Measurements from ENCODE around the gene GDF10. TPM values are rescaled to one million over a fixed set of nuclear protein-coding genes. Genes with fewer than 3 reads are reported as not detected.

GDF10 gene
- total RNA-seq, 2 experiments from 2014 or later: 1.4 to 1.5 TPM

DNA sequence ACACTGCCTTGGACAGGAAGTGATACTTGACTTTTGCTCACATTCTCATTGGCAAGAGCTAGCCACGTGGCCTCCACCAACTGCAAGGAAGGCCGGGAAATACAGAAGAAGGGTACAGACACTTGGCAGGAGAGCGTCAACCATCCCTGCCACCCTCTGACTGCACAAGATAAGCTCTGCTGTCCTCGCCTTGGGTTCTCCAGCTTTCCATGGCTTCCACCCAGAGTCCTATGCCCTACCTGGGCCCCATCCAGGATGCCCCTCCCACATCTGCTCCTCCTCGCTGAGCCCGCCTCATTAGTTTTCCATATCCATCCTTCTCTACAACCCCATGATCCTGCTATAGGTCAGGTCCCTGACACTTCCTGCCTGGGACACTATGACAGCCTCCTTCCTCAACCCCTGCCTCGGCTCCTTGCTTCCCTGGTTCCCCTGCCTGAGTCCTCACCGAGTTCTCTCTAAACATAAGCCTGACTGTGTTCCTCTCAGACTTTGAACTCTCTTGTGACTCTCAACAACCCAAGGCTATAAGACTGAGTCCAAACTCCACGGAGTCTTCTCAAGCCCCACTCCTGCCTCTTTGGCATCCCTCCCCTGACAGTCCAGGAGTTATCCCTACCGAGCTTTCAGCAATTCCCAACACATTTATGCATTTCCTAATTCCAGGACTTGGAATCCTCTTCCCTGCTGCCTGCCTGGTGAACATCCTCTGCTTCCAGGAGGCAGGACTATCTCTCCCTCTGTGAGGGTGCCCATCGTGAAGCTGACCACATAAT, 23.2 kb upstream of the GDF10 start:
- Mint-ChIP-seq H3K4me3 (no peak overlapping the region), H3K4me1 (ENCODE audit: low read depth) (peaks cover 23% of the 10 kb centered on the region), H3K27me3 (no peaks in the 10 kb centered on the region), H3K27ac (peak overlapping the region; percentile 76), H3K36me3 (ENCODE audit: low read depth) (no peaks in the 10 kb centered on the region), H3K9me3 (peaks cover 6% of the 10 kb centered on the region)
- POLR2A ChIA-PET: interaction anchor here (1.6 kb wide), 1 partner anchor 9 kb away, joined by 5 read pairs; no protein-coding TSS in a partner anchor
- CTCF ChIA-PET: interaction anchor here (0.9 to 1.6 kb wide), 3 partner anchors 16 to 229 kb away, joined by 3 to 4 read pairs (median 4); no protein-coding TSS in a partner anchor
- DNase-seq: no peak
- no peak for ATAC-seq
- no peak for TF ChIP-seq CTCF (IDR thresholded peaks at IDR 0.05)
- intact Hi-C loops (cut with micrococcal nuclease): no loop called here

DNA sequence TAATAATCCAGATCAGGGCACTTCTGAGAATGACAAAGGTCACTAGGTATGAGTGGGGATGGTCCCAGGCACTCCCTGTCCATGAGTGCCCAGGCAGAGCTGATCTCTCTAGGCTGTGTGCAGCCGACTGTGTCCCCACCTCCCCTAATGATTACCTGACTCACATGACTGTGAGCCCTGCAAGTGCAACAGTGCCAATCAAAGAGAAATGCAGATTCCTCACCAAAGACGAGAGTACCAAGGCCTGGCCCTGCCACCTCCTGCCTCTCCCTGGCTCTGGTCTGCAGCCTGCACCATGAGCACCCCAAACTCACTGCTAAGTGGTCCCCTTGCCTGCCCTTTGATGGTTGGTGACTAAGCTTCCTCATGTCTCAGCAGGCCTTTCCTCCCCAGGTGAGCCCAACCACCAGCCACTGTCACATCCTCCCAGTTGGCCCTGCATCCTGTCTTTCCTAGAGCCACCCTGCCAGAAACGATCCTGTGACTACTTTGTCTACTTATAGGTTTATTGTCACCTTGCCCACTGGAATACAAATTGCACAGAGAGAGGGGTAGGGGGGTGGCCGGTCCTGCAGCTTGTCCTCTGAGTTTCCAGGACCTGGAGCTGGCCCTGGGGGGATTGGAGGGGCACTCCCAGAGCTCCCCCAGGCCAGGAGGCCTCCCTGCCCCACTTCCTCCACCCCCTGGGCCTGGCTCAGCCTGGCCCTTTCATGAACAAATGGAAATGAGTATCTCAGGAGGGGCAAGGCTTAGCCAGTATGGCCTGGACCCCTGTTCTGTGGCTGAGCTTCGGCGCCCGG, 22.4 kb upstream of the GDF10 start:
- H3K36me3 Mint-ChIP-seq (ENCODE audit: low read depth): no peaks in the 10 kb centered on the region
- H3K27ac Mint-ChIP-seq: peak overlapping the region; percentile 76
- H3K4me1 Mint-ChIP-seq (ENCODE audit: low read depth): peaks cover 26% of the 10 kb centered on the region
- CTCF ChIA-PET: interaction anchor here (0.7 to 1.6 kb wide), 4 partner anchors 17 to 230 kb away, joined by 3 to 4 read pairs (median 4); no protein-coding TSS in a partner anchor
- DNase-seq: peak; percentile 82
- peaks cover 3% of the 10 kb centered on the region for H3K9me3 Mint-ChIP-seq
- no peak for TF ChIP-seq CTCF (IDR thresholded peaks at IDR 0.05)
- H3K27me3 Mint-ChIP-seq: no peaks in the 10 kb centered on the region
- no peak overlapping the region for H3K4me3 Mint-ChIP-seq
- ATAC-seq: peak; percentile 98
- POLR2A ChIA-PET: interaction anchor here (1.6 kb wide), 1 partner anchor 8 kb away, joined by 5 read pairs; no protein-coding TSS in a partner anchor
- intact Hi-C loops (cut with micrococcal nuclease): no loop called here

- no peak for ATAC-seq
- CTCF ChIA-PET: interaction anchor here (0.7 to 1.1 kb wide), 2 partner anchors 9 to 231 kb away, joined by 3 read pairs; no protein-coding TSS in a partner anchor
- H3K9me3 Mint-ChIP-seq: peaks cover 2% of the 10 kb centered on the region
- no peak overlapping the region for H3K27ac Mint-ChIP-seq
- no peak for DNase-seq
- intact Hi-C loops (cut with micrococcal nuclease): no loop called here
- H3K36me3 Mint-ChIP-seq (ENCODE audit: low read depth): no peaks in the 10 kb centered on the region
- no peaks in the 10 kb centered on the region for H3K27me3 Mint-ChIP-seq
- peaks cover 26% of the 10 kb centered on the region for H3K4me1 Mint-ChIP-seq (ENCODE audit: low read depth)
- POLR2A ChIA-PET: no interaction called here
- H3K4me3 Mint-ChIP-seq: no peak overlapping the region
- TF ChIP-seq CTCF (IDR thresholded peaks at IDR 0.05): no peak
Measured at GRCh38 chr10:47278152-47278473, 21.9 kb upstream of the GDF10 start.

DNA sequence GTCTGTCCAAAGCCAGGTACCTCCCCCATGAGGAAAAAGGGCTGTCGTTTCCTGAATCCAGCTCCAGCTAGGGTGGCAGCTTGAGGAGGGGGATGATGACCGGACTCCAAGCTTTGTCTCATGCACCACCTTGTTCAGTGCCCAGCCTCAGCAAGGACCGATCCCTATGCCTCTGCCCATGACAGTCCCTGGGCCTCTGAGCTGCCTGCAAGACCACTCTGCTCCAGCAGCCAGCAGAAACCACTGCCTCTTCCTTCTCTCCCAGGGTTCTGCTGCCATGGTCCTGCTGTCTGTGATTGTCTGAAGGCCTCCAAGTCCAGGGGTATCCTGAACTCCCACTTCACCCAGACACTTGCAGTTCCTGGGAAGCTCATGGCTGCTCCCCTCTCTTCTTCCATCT, 21.3 kb upstream of the GDF10 start:
- no peak for TF ChIP-seq CTCF (IDR thresholded peaks at IDR 0.05)
- Mint-ChIP-seq H3K4me3 (no peak overlapping the region), H3K9me3 (no peaks in the 10 kb centered on the region), H3K4me1 (ENCODE audit: low read depth) (peaks cover 26% of the 10 kb centered on the region), H3K36me3 (ENCODE audit: low read depth) (no peaks in the 10 kb centered on the region), H3K27me3 (no peaks in the 10 kb centered on the region), H3K27ac (peak overlapping the region; percentile 15)
- ChIA-PET CTCF (interaction anchor here (0.6 to 2.0 kb wide), 5 partner anchors 10 to 231 kb away, joined by 3 to 8 read pairs (median 3); no protein-coding TSS in a partner anchor), POLR2A (no interaction called here)
- DNase-seq: no peak
- no peak for ATAC-seq
- intact Hi-C loops (cut with micrococcal nuclease): no loop called here
